ENCODE measurements around the gene MED13L. TPM values are rescaled to one million over a fixed set of nuclear protein-coding genes. Genes with fewer than 3 reads are reported as not detected.

MED13L gene
- total RNA-seq, 1 donor from 2014 or later = 117 TPM

GRCh38 chr12:116220756-116221155, 56.7 kb downstream of the MED13L start:
- H3K9me3 ChIP-seq = no peaks in the 10 kb centered on the region
- peaks cover 10 to 53% of the 10 kb centered on the region in 2 donors for H3K4me1 ChIP-seq
- no peak for DNase-seq (ENCODE audit: low spot score in 2 of 2)
- TF ChIP-seq CTCF (IDR thresholded peaks at IDR 0.05) = no peak
- H3K27ac ChIP-seq = no peak overlapping the region
- intact Hi-C loops (cut with DNase I) = no loop called here
- no peak overlapping the region for H3K4me3 ChIP-seq
- no peaks in the 10 kb centered on the region for H3K27me3 ChIP-seq
- no peaks in the 10 kb centered on the region for H3K36me3 ChIP-seq

GRCh38 chr12:116217045-116217735, 60.3 kb downstream of the MED13L start:
- intact Hi-C loops (cut with DNase I) = no loop called here
- Histone ChIP-seq H3K36me3 (no peaks in the 10 kb centered on the region), H3K4me1 (peaks cover 10 to 55% of the 10 kb centered on the region in 2 donors), H3K27me3 (no peaks in the 10 kb centered on the region), H3K27ac (peak overlapping the region in 1 of 2 donors; percentile 17), H3K9me3 (no peaks in the 10 kb centered on the region), H3K4me3 (no peak overlapping the region)
- DNase-seq (ENCODE audit: low spot score in 2 of 2) = no peak
- no peak for TF ChIP-seq CTCF (IDR thresholded peaks at IDR 0.05)

- Histone ChIP-seq H3K27me3 (no peaks in the 10 kb centered on the region), H3K4me3 (no peak overlapping the region), H3K27ac (no peak overlapping the region), H3K4me1 (peaks cover 10 to 53% of the 10 kb centered on the region in 2 donors), H3K36me3 (no peaks in the 10 kb centered on the region), H3K9me3 (no peaks in the 10 kb centered on the region)
- no peak for DNase-seq (ENCODE audit: low spot score in 2 of 2)
- intact Hi-C loops (cut with DNase I) = no loop called here
- no peak for TF ChIP-seq CTCF (IDR thresholded peaks at IDR 0.05)
Observed at GRCh38 chr12:116216022-116216756, 61.3 kb downstream of the MED13L start.

GRCh38 chr12:116215023-116215422, 62.5 kb downstream of the MED13L start:
- H3K4me3 ChIP-seq = no peak overlapping the region
- H3K36me3 ChIP-seq = no peaks in the 10 kb centered on the region
- H3K27ac ChIP-seq = no peak overlapping the region
- intact Hi-C loops (cut with DNase I) = no loop called here
- no peak for DNase-seq (ENCODE audit: low spot score in 2 of 2)
- H3K27me3 ChIP-seq = no peaks in the 10 kb centered on the region
- TF ChIP-seq CTCF (IDR thresholded peaks at IDR 0.05) = no peak
- peaks cover 10 to 52% of the 10 kb centered on the region in 2 donors for H3K4me1 ChIP-seq
- no peaks in the 10 kb centered on the region for H3K9me3 ChIP-seq

- Histone ChIP-seq H3K27ac (no peak overlapping the region), H3K27me3 (no peaks in the 10 kb centered on the region), H3K36me3 (no peaks in the 10 kb centered on the region), H3K4me3 (no peak overlapping the region), H3K4me1 (peaks cover 10 to 54% of the 10 kb centered on the region in 2 donors), H3K9me3 (no peaks in the 10 kb centered on the region)
- intact Hi-C loops (cut with DNase I) = no loop called here
- DNase-seq (ENCODE audit: low spot score in 2 of 2) = no peak
- TF ChIP-seq CTCF (IDR thresholded peaks at IDR 0.05) = no peak
Observed at GRCh38 chr12:116213885-116214527, 63.5 kb downstream of the MED13L start.

Measured in ascending aorta (tissue), 2 donors.